ENCODE data around the gene CATSPERZ. TPM values are rescaled to one million over a fixed set of nuclear protein-coding genes. Genes with fewer than 3 reads are reported as not detected.

The CATSPERZ gene
- total and polyA plus RNA-seq, 9 of the 15 experiments (the other 6 are each of a cell fraction or from before 2014, with no cell fraction given): 0.86 to 8.5 (median 3.5) TPM

- TF ChIP-seq EWSR1 (IDR thresholded peaks at IDR 0.05; ENCODE audit: borderline replicate concordance, low read depth, partially characterized antibody) (no peak), GATAD2A (IDR thresholded peaks at IDR 0.05) (peak; percentile 17), SOX6 (IDR thresholded peaks at IDR 0.05) (peak; percentile 13; the same call in 1 of the 2 replicates), TAF1 (IDR thresholded peaks at IDR 0.05; ENCODE audit: control insufficient read depth, extremely low read depth, insufficient read depth, low read length, severe bottlenecking) (no peak), ILK (tag; IDR thresholded peaks at IDR 0.05; ENCODE audit: borderline replicate concordance, low read depth) (no peak), NFIC (IDR thresholded peaks at IDR 0.05) (peak; percentile 95), HDAC6 (IDR thresholded peaks at IDR 0.05; ENCODE audit: low read depth, low read length) (no peak), PHTF2 (CRISPR knock-in tag; IDR thresholded peaks at IDR 0.05) (no peak), EHMT2 (IDR thresholded peaks at IDR 0.05) (peak; percentile 89; the same call in 1 of the 2 replicates), NR2C2 (CRISPR knock-in tag; IDR thresholded peaks at IDR 0.05) (peak; percentile 82), NR2C2 (tag; IDR thresholded peaks at IDR 0.05) (peak; percentile 86), SAFB2 (IDR thresholded peaks at IDR 0.05; ENCODE audit: borderline replicate concordance, low read depth, low read length, severe bottlenecking) (no peak), ZNF695 (CRISPR knock-in tag; IDR thresholded peaks at IDR 0.05) (no peak), ZBTB11 (CRISPR knock-in tag; IDR thresholded peaks at IDR 0.05) (no peak; a peak in 1 of 6 replicates), ZNF121 (CRISPR knock-in tag; conservative IDR thresholded peaks at IDR 0.05) (no peak), ZNF584 (CRISPR knock-in tag; IDR thresholded peaks at IDR 0.05; ENCODE audit: low read depth) (no peak), MECOM (CRISPR knock-in tag; IDR thresholded peaks at IDR 0.05) (no peak)
- TF ChIP-seq, protein P1, sequence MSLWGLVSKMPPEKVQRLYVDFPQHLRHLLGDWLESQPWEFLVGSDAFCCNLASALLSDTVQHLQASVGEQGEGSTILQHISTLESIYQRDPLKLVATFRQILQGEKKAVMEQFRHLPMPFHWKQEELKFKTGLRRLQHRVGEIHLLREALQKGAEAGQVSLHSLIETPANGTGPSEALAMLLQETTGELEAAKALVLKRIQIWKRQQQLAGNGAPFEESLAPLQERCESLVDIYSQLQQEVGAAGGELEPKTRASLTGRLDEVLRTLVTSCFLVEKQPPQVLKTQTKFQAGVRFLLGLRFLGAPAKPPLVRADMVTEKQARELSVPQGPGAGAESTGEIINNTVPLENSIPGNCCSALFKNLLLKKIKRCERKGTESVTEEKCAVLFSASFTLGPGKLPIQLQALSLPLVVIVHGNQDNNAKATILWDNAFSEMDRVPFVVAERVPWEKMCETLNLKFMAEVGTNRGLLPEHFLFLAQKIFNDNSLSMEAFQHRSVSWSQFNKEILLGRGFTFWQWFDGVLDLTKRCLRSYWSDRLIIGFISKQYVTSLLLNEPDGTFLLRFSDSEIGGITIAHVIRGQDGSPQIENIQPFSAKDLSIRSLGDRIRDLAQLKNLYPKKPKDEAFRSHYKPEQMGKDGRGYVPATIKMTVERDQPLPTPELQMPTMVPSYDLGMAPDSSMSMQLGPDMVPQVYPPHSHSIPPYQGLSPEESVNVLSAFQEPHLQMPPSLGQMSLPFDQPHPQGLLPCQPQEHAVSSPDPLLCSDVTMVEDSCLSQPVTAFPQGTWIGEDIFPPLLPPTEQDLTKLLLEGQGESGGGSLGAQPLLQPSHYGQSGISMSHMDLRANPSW (CRISPR knock-in tag; IDR thresholded peaks at IDR 0.05): no peak
These were observed 31.6 kb downstream of the CATSPERZ start (continued) for GRCh38 chr11:64331569-64332371.
